Stimulated activated memory B cell treated with anti-CD40 and anti-IgM and Interleukin-4, amounts not matched to agents 10 μg/mL and 1 μg/mL and 100 μg/mL, for 72 hours (primary cell): ENCODE measurements around the gene KRT86.

Experiments used
- ATAC-seq: fragments of 150-1000 bp; cut with Tn5 transposase; 2 replicates; pipeline ENCODE4 v1.10.0; 2021
- H3K27ac Mint-ChIP-seq: one replicate; pipeline ENCODE4 v1.8.0; 2022; ENCODE audit warnings: mild to moderate bottlenecking, mixed read lengths
- H3K27me3 Mint-ChIP-seq: one replicate; pipeline ENCODE4 v1.8.0; 2022; ENCODE audit warnings: mixed read lengths
- H3K36me3 Mint-ChIP-seq: one replicate; pipeline ENCODE4 v1.8.0; 2022; ENCODE audit warnings: mixed read lengths
- H3K4me1 Mint-ChIP-seq: one replicate; pipeline ENCODE4 v1.8.0; 2022; ENCODE audit warnings: mixed read lengths
- H3K4me3 Mint-ChIP-seq: one replicate; pipeline ENCODE4 v1.8.0; 2022; ENCODE audit warnings: mild to moderate bottlenecking, moderate library complexity, mixed read lengths
- H3K9me3 Mint-ChIP-seq: one replicate; pipeline ENCODE4 v1.8.0; 2022; ENCODE audit warnings: mixed read lengths

Gene KRT86

GRCh38 chr12:52268212-52268611 is 6.2 kb upstream of the KRT86 start:
- Mint-ChIP-seq H3K9me3 (no peaks in the 10 kb centered on the region), H3K4me3 (no peak overlapping the region), H3K4me1 (no peaks in the 10 kb centered on the region), H3K27me3 (peaks cover 29% of the 10 kb centered on the region), H3K36me3 (no peaks in the 10 kb centered on the region), H3K27ac (no peak overlapping the region)
- ATAC-seq = no peak

GRCh38 chr12:52270541-52271070 is 3.8 kb upstream of the KRT86 start:
- Mint-ChIP-seq H3K9me3 (no peaks in the 10 kb centered on the region), H3K4me3 (no peak overlapping the region), H3K27ac (no peak overlapping the region), H3K4me1 (no peaks in the 10 kb centered on the region), H3K36me3 (no peaks in the 10 kb centered on the region), H3K27me3 (peaks cover 46% of the 10 kb centered on the region)
- ATAC-seq = no peak

GRCh38 chr12:52271158-52271557 is 3.3 kb upstream of the KRT86 start:
- H3K4me3 Mint-ChIP-seq = no peak overlapping the region
- no peaks in the 10 kb centered on the region for H3K9me3 Mint-ChIP-seq
- no peaks in the 10 kb centered on the region for H3K4me1 Mint-ChIP-seq
- peaks cover 50% of the 10 kb centered on the region for H3K27me3 Mint-ChIP-seq
- ATAC-seq = no peak
- no peak overlapping the region for H3K27ac Mint-ChIP-seq
- no peaks in the 10 kb centered on the region for H3K36me3 Mint-ChIP-seq

GRCh38 chr12:52275686-52276085 is 1.2 kb downstream of the KRT86 start:
- Mint-ChIP-seq H3K4me1 (peaks cover 10% of the 10 kb centered on the region), H3K27me3 (peaks cover 67% of the 10 kb centered on the region), H3K9me3 (no peaks in the 10 kb centered on the region), H3K36me3 (no peaks in the 10 kb centered on the region), H3K4me3 (no peak overlapping the region), H3K27ac (no peak overlapping the region)
- ATAC-seq = no peak

- no peak overlapping the region for H3K27ac Mint-ChIP-seq
- H3K27me3 Mint-ChIP-seq = peaks cover 55% of the 10 kb centered on the region
- H3K9me3 Mint-ChIP-seq = no peaks in the 10 kb centered on the region
- peaks cover 10% of the 10 kb centered on the region for H3K4me1 Mint-ChIP-seq
- no peaks in the 10 kb centered on the region for H3K36me3 Mint-ChIP-seq
- no peak for ATAC-seq
- H3K4me3 Mint-ChIP-seq = no peak overlapping the region
Observed at GRCh38 chr12:52277486-52278245, 3.2 kb downstream of the KRT86 start.

- no peak overlapping the region for H3K4me3 Mint-ChIP-seq
- no peak overlapping the region for H3K27ac Mint-ChIP-seq
- H3K27me3 Mint-ChIP-seq = peaks cover 55% of the 10 kb centered on the region
- H3K4me1 Mint-ChIP-seq = peaks cover 10% of the 10 kb centered on the region
- ATAC-seq = peak; percentile 83
- H3K36me3 Mint-ChIP-seq = no peaks in the 10 kb centered on the region
- H3K9me3 Mint-ChIP-seq = no peaks in the 10 kb centered on the region
Observed at GRCh38 chr12:52278575-52279421, 4.4 kb downstream of the KRT86 start.

DNA sequence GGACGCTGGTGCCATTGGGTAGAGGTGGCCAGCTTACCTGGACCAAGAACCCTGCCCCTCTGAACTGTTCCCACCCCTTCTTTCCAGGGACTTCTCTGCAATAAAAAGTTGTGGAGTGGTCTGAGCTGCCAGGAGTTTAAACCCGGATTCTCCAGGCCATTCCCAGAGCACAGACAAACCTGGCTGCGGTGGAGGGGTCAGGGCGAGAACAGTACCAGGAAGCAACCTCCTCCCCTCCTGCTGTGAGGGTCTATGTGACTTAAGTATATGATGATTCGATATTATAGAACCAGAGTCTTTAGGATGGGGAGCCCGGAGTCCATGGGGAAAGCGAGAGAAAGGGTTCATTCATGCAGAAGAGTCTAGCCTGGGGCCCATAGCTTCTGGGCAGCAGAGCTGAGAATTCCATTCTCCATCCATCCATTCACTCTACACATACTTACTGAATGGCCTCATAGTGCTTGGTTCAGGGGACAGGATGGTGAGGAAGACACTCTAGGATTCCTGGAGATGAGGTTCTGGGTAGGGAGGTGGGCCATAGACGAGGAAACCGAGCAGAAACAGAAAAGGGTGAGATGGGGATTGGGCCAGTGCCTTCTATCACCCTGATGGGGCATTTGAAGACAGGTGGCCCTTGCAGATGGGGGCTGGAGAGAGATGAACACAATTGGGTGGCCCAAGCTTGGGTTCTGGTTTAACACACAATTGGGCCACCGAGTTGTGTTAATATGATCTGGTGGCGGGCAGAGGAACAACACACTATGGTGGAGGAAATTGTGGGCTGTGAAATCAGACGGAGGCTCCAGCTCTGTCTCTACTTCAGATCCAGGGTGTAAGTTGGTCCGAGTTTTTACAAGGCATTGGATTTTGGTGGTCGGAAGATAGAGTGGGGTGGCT is 5.2 kb downstream of the KRT86 start:
- H3K4me1 Mint-ChIP-seq = peaks cover 10% of the 10 kb centered on the region
- no peaks in the 10 kb centered on the region for H3K36me3 Mint-ChIP-seq
- no peak for ATAC-seq
- no peak overlapping the region for H3K4me3 Mint-ChIP-seq
- no peak overlapping the region for H3K27ac Mint-ChIP-seq
- H3K9me3 Mint-ChIP-seq = no peaks in the 10 kb centered on the region
- H3K27me3 Mint-ChIP-seq = peaks cover 46% of the 10 kb centered on the region

- Mint-ChIP-seq H3K36me3 (no peaks in the 10 kb centered on the region), H3K27ac (no peak overlapping the region), H3K4me3 (no peak overlapping the region), H3K9me3 (no peaks in the 10 kb centered on the region), H3K4me1 (peaks cover 10% of the 10 kb centered on the region), H3K27me3 (peaks cover 40% of the 10 kb centered on the region)
- ATAC-seq = no peak
Observed at GRCh38 chr12:52280319-52280795, 5.9 kb downstream of the KRT86 start.

GRCh38 chr12:52280796-52281560 is 6.5 kb downstream of the KRT86 start:
- Mint-ChIP-seq H3K4me1 (peaks cover 10% of the 10 kb centered on the region), H3K27ac (no peak overlapping the region)
- ATAC-seq = no peak

GRCh38 chr12:52284562-52285171 is 10.2 kb downstream of the KRT86 start:
- no peaks in the 10 kb centered on the region for H3K36me3 Mint-ChIP-seq
- H3K9me3 Mint-ChIP-seq = no peaks in the 10 kb centered on the region
- no peak overlapping the region for H3K4me3 Mint-ChIP-seq
- H3K27me3 Mint-ChIP-seq = peaks cover 22% of the 10 kb centered on the region
- ATAC-seq = no peak
- peaks cover 11% of the 10 kb centered on the region for H3K4me1 Mint-ChIP-seq
- no peak overlapping the region for H3K27ac Mint-ChIP-seq

More at GRCh38 chr12:52280796-52281560, 6.5 kb downstream of the KRT86 start:
- Mint-ChIP-seq H3K36me3 (no peaks in the 10 kb centered on the region), H3K27me3 (peaks cover 34% of the 10 kb centered on the region), H3K4me3 (no peak overlapping the region), H3K9me3 (no peaks in the 10 kb centered on the region)

DNA sequence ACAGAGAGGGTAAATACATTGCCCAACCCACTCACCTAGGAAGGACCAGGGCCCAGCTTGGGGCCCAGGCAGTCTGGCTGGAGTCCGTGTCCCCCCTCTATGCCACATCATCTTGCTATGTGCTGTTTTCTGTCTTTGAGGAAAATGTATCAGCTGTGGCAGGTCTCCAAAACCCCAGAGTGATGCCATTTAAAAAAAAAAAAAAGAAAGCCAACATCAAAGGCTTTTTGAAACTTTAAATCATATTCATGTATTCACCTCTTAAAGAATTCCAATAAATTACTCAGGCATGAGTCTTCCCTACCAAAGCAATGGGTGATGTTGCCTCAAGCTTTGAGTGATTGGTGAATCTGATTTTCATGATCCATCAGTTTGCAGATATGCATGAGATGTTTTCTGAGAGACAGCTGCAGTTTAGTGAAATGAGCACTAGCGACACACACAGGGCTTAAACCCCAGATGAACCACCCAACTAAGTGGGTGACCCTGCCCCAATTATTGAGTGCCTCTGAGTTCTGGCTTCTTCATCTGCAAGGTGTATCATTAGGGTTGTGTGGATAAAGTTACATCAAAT is 10.8 kb downstream of the KRT86 start:
- no peak for ATAC-seq
- Mint-ChIP-seq H3K27me3 (peaks cover 16% of the 10 kb centered on the region), H3K4me1 (peaks cover 11% of the 10 kb centered on the region), H3K27ac (no peak overlapping the region), H3K4me3 (no peak overlapping the region), H3K36me3 (no peaks in the 10 kb centered on the region), H3K9me3 (no peaks in the 10 kb centered on the region)

- H3K4me3 Mint-ChIP-seq = no peak overlapping the region
- ATAC-seq = no peak
- no peak overlapping the region for H3K27ac Mint-ChIP-seq
- peaks cover 14% of the 10 kb centered on the region for H3K27me3 Mint-ChIP-seq
- H3K4me1 Mint-ChIP-seq = peaks cover 11% of the 10 kb centered on the region
- H3K36me3 Mint-ChIP-seq = no peaks in the 10 kb centered on the region
- H3K9me3 Mint-ChIP-seq = no peaks in the 10 kb centered on the region
Observed at GRCh38 chr12:52285851-52286530, 11.5 kb downstream of the KRT86 start.
